Middle frontal gyrus (tissue), 1 donor: ENCODE results near the gene HTT.
"Not testable (repeated sequence)": the region's sequence is repeated elsewhere in the genome, so short reads cannot be mapped to it uniquely, and the experiment has no call there.

Source experiments
- DNase-seq: peaks from one replicate; pipeline ENCODE4 v3.0.0-alpha.2; 2015; ENCODE audit warnings: low spot score; ENCODE audit errors: extremely low spot score

Gene HTT

DNA sequence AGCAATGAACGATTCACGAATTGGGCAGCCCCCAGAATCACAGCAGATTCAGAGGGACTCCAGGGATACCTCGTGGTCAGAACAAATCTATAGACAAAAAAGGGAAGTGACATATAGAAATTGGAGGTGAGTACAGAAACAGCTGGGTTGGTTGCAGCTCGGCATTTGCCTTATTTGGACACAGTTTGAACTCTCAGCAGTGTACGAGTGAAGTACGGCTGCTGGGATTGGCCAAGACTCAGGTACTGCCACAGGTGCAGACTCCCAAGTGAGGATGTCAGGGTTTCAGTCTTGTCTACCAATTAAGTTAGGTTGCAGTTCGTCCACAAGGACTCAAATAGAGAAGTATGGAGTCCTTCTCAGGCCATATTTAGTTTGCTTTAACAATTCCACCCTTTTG is 28.3 kb upstream of the HTT start:
- no peak for DNase-seq

DNA sequence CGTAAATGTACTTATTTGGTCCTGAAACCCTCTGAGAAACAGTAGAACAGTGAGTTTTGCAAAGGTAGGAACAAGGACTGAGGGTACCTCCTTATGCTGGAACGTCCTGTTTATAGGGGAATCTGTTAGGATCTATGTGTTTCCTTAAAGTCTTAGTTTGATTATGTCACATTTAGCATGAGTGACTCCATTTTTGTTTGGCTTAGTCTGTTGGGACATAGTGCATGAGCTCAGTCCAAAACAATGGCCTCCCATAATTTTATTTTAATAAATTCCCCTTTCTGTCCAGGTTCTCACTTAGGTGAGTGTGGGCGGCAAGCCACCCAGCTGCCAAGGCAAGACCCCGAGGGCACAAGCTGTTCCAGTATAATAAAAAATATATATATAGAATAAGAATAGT is 27.9 kb upstream of the HTT start:
- no peak for DNase-seq

DNA sequence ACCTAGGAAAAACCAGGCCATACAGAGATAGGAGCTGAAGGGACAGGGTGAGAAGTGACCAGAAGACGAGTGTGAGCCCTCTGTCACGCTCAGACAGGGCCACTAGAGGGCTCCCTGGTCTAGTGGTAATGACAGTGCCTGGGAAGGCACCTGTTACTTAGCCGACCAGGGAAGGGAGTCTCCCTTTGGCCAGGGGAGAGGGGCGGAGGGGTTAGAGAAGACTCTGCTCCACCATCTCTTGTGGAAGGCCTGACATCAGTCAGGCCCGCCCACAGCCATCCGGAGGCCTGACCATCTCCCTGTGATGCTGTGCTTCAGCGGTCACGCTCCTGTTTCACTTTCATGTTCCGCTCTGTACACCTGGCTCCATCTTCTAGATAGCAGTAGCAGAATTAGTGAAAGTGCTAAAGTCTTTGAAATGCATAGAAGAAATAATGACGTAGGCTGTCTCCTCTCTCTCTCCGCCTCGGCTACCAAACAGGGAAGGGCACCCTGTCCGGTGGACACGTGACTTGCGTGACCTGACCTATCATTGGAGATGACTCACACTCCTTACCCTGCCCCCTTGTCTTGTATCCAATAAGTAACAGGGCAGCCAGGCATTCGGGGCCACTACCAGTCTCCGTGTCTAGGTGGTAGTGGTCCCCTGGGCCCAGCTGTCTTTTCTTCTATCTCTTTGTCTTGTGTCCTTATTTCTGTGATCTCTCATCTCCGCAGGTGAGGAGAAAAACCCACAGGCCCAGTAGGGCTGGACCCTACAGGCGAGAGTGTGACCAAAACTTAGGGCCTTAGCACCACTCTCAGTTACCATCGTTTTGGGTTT is 26.8 kb upstream of the HTT start:
- DNase-seq: no peak

DNA sequence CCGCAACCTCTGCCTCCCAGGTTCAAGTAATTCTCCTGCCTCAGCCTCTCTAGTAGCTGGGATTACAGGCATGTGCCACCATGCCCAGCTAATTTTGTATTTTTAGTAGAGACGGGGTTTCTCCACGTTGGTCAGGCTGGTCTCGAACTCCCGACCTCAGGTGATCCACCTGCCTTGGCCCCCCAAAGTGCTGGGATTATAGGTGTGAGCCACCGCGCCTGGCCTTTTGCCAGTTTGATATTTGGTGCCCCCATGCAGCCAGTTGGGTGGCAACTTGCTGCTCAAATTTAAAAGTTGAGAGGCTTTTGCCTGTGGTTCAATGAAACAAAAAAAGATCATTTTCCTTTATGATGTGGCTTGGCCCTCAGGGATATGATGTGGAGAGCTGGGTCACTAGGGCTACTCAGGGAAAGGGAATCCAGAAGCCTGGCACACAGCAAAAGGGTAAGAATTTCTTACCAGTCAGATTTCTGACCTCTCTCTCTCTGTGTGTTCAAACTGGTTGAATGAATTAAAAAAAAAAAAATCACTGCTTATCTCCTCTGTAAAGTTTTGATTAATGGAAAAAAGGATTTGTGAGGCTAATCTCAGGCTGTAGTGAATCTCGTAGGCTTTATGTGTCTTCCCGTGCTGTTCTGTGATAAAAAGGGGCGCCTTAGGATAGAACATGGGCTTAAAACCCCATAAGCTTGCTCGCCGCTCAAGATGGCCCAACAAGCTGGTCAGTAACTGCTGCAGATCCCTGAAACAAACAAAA is 23.2 kb upstream of the HTT start:
- not testable (repeated sequence) for DNase-seq

DNA sequence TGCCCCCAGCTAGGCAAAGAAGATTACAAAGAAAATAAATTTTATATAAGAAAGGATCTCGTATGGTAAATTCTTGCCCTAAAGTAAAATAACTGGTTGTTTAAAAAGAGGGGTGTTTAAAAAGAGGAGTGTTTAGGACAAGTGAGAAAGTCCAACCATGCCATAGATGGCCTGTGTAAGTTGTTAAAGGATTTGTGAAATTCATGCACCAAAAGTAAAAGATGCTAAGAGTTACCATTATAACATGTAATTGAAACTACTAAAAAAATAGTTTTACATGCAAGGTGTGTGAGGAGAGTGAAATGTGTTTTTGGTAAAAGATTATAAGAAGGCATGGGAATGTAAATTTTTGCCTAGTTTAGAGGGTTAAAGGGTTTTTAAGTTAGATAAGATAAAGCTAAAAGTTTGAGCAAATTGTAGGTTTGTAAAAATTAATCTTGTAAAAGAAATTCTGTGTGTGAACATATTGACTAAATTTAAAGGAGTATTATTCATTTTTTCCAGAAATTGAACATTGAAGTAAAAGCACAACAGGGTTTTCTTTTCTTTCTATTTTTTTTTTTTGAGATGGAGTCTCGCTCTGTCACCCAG is 20.2 kb upstream of the HTT start:
- DNase-seq: no peak

DNA sequence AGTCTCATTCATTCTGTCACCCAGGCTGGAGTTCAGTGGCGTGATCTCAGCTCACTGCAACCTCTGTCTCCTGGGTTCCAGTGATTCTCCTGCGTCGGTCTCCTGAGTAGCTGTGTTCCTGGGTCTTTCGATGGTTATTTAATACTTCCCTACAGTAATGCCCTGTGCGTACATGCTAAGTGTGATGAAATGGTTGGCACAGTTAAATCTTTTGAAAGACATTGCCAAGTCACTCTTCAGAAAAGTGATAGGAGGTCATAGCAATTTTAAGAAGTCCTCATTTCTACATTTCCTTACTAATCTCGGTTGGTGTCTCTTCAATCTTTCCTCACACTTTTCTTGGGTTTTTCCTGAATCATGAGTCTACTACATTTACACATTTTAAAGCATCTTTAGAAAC is 14.5 kb upstream of the HTT start:
- DNase-seq: no peak

DNA sequence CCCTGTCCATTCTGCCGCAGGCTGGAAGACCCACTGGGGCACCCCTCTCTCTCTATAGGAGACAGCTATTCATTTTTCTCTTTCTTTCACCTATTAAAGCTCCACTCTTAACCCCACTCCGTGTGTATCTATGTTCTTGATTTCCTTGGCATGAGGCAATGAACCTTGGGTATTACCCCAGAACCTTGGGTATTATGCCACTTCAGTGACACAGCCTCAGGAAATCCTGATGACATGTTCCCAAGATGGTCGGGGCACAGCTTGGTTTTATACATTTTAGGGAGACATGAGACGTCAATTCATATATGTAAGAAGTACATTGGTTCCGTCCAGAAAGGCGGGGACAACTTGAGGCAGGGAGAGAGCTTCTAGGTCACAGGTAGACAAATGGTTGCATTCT is 13.5 kb upstream of the HTT start:
- DNase-seq: no peak

DNA sequence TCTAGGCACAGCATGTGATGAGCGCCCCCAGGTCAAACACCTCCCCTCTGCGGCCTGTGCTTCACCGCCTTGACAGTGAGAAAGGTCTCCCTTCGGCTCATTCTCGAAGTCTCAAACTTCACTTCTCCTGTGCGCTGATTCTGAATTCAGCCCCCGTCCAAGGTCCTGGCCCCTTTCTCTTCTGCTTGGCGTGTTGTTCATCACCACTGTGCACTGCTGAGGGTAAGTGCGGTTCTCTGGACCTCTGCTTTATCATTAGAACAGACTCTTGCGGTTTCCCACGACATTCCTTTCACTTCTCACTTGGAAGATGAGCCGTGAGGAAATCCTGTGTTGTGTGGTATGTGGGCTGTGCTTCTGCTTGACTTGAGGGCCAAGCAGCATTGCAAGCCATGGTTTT is 12.0 kb upstream of the HTT start:
- no peak for DNase-seq

DNA sequence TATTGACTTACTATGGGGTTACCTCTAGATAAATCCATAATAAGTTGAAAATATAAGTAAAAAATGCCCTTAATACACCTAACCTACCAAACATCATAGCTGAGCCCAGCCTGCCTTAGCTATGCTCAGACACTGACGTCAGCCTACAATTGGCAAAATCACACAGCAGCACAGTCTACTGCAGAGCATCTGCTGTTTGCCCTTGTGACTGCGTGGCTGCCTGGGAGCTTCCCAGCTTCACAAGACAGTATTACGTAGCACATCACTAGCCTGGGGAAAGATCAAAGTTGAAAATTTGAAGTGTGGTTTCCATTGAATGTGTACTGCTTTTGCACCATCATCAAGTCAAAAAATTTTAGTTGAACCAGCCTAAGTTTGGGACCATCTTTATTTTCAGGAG is 8.9 kb upstream of the HTT start:
- DNase-seq: no peak

DNA sequence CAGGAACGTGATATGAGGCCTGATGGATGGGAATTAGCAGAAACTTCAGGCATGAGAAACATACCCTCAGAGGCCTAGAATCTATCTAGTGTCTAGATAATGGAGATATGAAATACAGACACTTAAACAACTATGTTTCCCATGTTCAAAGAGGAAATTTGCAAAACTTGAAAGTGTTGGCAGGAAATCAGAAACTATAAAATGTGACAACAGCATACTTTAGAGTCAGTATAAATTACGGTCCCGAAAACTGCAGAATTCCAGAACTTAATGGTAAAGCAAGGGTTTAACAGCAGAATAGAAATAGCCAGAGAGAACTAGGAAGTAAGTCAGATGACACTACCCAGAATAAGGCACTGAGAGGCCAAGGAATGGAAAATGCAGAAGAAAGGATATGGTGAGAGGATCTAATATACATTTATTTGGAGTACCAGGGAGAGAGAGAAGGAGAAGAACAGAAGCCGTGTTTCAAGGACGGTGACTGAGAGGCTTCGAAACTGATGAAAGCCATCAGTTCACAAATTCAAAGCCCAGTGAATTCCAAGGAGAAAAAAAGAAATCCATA is 7.6 kb upstream of the HTT start:
- no peak for DNase-seq

DNA sequence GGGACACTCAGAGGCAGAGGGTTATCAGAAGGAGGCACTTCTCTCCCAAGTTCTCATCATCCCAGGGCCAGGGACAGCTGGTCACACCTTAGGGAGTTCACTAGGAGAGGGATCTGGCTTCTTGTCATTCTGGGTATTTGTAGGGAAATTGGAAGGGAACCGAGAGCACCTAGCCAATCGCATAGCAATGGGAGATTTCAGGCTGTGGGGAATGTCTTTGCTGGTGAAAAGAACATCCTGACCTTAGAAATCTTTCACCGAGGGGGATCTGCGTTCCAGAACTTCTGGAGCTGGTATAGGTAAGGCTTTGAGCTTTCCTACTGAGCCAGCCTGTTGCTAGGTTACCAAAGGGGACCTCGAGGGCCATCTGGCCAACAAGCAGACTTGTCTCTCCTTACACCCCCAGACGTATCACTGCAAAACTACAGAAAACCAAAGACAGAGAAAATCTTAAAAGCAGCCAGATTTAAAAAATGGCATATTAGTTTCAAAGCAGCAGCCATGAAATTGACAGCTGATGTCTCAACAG is 6.9 kb upstream of the HTT start:
- DNase-seq: no peak

DNA sequence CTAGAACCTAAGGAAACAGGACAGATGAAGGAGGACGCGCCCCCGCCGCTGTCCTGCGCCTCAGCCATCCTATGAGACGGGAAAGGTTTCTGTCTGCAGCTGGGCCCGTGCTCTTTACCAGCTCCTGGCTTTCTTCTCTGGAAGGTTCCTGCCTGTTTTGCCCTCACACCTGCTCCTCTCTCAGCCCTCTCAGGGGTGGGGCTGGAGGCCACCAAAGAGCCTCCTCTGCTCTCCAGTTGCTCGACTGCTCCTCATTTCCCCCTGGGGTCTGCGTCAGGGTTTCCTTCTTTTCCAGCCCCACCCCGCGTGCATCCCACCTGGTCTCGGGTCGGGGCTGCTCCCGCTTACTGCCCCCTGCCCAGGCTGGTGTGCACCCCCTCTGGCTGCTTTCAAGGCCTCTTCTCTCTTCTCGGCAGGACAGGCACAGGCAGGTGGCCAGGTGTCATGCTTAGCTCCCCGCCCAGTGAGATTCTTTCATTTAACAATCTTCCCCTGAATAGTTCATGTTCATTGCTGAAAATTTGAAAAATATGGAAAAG is 4.8 kb upstream of the HTT start:
- no peak for DNase-seq

DNA sequence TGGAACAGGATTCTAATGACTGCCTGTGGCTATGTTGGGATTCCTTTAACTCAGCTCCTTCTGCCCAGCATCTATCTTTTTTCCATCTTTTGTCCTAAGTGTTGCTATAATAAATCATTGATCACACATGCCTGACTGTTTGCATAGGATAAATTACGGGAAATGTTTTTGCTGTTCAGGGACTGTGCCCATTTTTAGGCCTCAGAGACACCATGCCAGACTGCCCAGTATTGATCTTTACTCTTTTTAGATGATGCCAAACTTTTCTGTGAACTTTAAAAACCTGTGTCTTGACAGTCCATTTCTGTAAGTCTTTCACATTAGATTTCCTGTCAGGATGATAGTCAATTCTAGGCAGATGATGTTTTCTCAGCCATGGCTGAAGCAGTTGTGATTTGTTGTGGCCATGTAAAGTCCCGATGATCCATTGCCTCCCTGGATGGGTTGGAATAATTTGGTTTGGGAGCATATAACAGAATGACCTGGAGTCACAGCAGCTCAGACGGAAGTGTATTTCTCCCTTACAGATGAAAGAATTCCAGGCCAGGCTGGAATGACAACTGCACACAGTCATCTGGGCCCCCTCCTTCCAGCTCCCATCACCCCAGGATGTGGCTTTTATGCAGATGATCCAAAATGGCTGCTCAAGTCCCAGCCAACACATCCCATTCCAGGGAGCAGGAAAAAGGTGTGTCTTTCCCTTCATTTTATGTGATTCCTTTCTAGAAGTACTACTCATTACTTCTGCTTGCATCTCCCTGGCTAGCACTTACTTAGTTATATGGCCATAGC is 3.6 kb upstream of the HTT start:
- DNase-seq: no peak

DNA sequence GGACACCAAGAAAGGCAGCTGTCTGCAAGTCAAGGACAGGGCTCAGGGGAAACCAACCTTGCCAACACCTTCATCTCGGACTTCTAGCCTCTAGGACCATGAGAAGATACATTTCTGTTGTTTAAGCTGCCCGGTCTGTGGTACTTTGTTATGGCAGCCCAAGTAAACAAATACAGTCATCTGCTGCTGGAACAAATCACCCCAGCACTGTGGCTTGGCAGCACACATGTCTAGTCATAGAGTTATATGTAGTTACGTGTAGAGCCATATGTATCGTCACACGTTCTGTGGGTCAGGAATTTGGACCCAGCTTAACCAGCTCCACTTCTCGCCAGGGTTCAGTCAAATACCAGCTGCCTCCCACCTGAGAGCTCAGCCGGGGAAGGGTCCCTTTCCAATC is 2.7 kb upstream of the HTT start:
- DNase-seq: no peak

DNA sequence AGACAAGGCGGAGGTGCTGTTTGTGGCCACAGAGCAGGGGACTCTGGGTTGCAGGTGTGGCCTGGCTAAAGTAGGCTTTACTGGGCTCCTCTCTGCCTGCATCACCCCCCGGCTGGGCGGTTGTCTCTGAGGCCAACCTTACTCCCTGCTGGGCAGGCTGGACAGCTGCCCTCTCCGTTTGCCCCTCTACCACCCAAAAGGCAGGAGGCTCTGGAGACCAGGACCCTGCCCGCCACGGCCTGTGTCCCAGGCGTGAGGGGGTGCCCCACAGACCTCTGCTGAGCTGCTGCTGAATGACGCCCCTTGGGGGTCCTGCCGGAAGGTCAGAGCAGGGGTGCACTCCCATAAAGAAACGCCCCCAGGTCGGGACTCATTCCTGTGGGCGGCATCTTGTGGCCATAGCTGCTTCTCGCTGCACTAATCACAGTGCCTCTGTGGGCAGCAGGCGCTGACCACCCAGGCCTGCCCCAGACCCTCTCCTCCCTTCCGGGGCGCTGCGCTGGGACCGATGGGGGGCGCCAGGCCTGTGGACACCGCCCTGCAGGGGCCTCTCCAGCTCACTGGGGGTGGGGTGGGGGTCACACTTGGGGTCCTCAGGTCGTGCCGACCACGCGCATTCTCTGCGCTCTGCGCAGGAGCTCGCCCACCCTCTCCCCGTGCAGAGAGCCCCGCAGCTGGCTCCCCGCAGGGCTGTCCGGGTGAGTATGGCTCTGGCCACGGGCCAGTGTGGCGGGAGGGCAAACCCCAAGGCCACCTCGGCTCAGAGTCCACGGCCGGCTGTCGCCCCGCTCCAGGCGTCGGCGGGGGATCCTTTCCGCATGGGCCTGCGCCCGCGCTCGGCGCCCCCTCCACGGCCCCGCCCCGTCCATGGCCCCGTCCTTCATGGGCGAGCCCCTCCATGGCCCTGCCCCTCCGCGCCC is 1.1 kb upstream of the HTT start:
- no peak for DNase-seq

DNA sequence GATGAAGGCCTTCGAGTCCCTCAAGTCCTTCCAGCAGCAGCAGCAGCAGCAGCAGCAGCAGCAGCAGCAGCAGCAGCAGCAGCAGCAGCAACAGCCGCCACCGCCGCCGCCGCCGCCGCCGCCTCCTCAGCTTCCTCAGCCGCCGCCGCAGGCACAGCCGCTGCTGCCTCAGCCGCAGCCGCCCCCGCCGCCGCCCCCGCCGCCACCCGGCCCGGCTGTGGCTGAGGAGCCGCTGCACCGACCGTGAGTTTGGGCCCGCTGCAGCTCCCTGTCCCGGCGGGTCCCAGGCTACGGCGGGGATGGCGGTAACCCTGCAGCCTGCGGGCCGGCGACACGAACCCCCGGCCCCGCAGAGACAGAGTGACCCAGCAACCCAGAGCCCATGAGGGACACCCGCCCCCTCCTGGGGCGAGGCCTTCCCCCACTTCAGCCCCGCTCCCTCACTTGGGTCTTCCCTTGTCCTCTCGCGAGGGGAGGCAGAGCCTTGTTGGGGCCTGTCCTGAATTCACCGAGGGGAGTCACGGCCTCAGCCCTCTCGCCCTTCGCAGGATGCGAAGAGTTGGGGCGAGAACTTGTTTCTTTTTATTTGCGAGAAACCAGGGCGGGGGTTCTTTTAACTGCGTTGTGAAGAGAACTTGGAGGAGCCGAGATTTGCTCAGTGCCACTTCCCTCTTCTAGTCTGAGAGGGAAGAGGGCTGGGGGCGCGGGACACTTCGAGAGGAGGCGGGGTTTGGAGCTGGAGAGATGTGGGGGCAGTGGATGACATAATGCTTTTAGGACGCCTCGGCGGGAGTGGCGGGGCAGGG is 568 bp downstream of the HTT start:
- no peak for DNase-seq

DNA sequence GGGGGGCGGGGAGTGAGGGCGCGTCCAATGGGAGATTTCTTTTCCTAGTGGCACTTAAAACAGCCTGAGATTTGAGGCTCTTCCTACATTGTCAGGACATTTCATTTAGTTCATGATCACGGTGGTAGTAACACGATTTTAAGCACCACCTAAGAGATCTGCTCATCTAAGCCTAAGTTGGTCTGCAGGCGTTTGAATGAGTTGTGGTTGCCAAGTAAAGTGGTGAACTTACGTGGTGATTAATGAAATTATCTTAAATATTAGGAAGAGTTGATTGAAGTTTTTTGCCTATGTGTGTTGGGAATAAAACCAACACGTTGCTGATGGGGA is 1.1 kb downstream of the HTT start:
- DNase-seq: no peak

DNA sequence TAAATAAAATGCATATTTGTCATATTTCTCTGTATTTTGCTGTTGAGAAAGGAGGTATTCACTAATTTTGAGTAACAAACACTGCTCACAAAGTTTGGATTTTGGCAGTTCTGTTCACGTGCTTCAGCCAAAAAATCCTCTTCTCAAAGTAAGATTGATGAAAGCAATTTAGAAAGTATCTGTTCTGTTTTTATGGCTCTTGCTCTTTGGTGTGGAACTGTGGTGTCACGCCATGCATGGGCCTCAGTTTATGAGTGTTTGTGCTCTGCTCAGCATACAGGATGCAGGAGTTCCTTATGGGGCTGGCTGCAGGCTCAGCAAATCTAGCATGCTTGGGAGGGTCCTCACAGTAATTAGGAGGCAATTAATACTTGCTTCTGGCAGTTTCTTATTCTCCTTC is 3.3 kb downstream of the HTT start:
- no peak for DNase-seq

DNA sequence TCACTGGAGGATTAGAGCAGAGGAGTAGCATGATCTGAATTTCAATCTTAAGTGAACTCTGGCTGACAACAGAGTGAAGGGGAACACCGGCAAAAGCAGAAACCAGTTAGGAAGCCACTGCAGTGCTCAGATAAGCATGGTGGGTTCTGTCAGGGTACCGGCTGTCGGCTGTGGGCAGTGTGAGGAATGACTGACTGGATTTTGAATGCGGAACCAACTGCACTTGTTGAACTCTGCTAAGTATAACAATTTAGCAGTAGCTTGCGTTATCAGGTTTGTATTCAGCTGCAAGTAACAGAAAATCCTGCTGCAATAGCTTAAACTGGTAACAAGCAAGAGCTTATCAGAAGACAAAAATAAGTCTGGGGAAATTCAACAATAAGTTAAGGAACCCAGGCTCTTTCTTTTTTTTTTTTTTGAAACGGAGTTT is 5.2 kb downstream of the HTT start:
- no peak for DNase-seq
